IMR-90 (cell line): Measurements from ENCODE around the gene TBCD. TPM values are rescaled to one million over a fixed set of nuclear protein-coding genes. Genes with fewer than 3 reads are reported as not detected.
A peak's percentile ranks its signal among the peaks of the same experiment; 100 is the strongest.

ENCODE experiments used
- ATAC-seq: fragments of 200-7000 bp; cut with Tn5 transposase; 2 replicates; pipeline ENCODE4 v1.9.1; 2020; ENCODE audit warnings: low read depth, mild to moderate bottlenecking, moderate library complexity
- BruUV-seq: library from RNA; stranded (reverse); fragments of 400-500 nt; replicated peaks from 2 replicates; lab custom pipeline; 2021; lab: Mats Ljungman, UMichigan
- CTCF ChIA-PET: fragments of 300-600 bp; formaldehyde crosslinking; extraction: SDS; loops from one replicate; lab custom pipeline; 2021; ENCODE audit warnings: antibody characterized with exemption; lab: Yijun Ruan, JAX
- POLR2A ChIA-PET: fragments of 300-600 bp; sonication (Branson Sonifier 250); formaldehyde crosslinking; loops from one replicate; lab custom pipeline; 2022; ENCODE audit warnings: antibody characterized with exemption; ENCODE audit not compliant: unreplicated experiment; lab: Charles Lee
- DNase-seq: peaks from one replicate; pipeline ENCODE4 v3.0.0; 2013
- H2AFZ ChIP-seq: replicated peaks from 2 replicates; pipeline ENCODE3; 2013; ENCODE audit warnings: low read length, mild to moderate bottlenecking; ENCODE audit not compliant: poor library complexity
- H2AK5ac ChIP-seq: 2 replicates; pipeline ENCODE4 v1.6.1; 2013; ENCODE audit warnings: low read depth, low read length, inconsistent platforms
- H2AK9ac ChIP-seq: replicated peaks from 2 replicates; pipeline ENCODE3; 2013; ENCODE audit warnings: mild to moderate bottlenecking, low read depth, low read length, moderate library complexity; ENCODE audit not compliant: poor library complexity
- H2BK120ac ChIP-seq: 2 replicates; pipeline ENCODE4 v1.6.1; 2013; ENCODE audit warnings: low read depth, low read length, inconsistent platforms
- H2BK15ac ChIP-seq: 3 replicates; pipeline ENCODE4 v1.6.1; 2013; ENCODE audit warnings: low read depth, low read length, inconsistent platforms
- H2BK20ac ChIP-seq: 2 replicates; pipeline ENCODE4 v1.6.1; 2013; ENCODE audit warnings: low read depth, mild to moderate bottlenecking, inconsistent platforms, low read length, moderate library complexity
- H2BK5ac ChIP-seq: 2 replicates; pipeline ENCODE4 v1.6.1; 2013; ENCODE audit warnings: mild to moderate bottlenecking, low read depth, low read length, inconsistent platforms; ENCODE audit not compliant: poor library complexity, severe bottlenecking
- H3K14ac ChIP-seq: replicated peaks from 2 replicates; pipeline ENCODE4 v1.6.1; 2013; ENCODE audit warnings: low read depth, low read length, inconsistent platforms
- H3K18ac ChIP-seq: 2 replicates; pipeline ENCODE4 v1.6.1; 2013; ENCODE audit warnings: low read depth, low read length, control low read depth
- H3K23ac ChIP-seq: 2 replicates; pipeline ENCODE4 v1.6.1; 2013; ENCODE audit warnings: low read depth, low read length, inconsistent platforms
- H3K27ac ChIP-seq: 2 replicates; pipeline ENCODE4 v1.5.1; 2013; ENCODE audit warnings: mild to moderate bottlenecking, control low read depth, low read length; ENCODE audit not compliant: insufficient read depth
- H3K27me3 ChIP-seq: 2 replicates; pipeline ENCODE4 v1.6.1; 2013; ENCODE audit warnings: low read length; ENCODE audit not compliant: control insufficient read depth, insufficient read depth
- H3K36me3 ChIP-seq: 2 replicates; pipeline ENCODE4 v1.6.1; 2013; ENCODE audit warnings: low read length, mixed read lengths; ENCODE audit not compliant: control insufficient read depth, insufficient read depth
- H3K4ac ChIP-seq: 2 replicates; pipeline ENCODE4 v1.6.1; 2013; ENCODE audit warnings: low read depth, low read length, inconsistent platforms
- H3K4me1 ChIP-seq: 2 replicates; pipeline ENCODE4 v1.6.1; 2013; ENCODE audit warnings: low read length, mixed read lengths; ENCODE audit not compliant: control insufficient read depth, insufficient read depth
- H3K4me2 ChIP-seq: 2 replicates; pipeline ENCODE4 v1.6.1; 2013; ENCODE audit warnings: low read depth, mild to moderate bottlenecking, control low read depth, low read length, moderate library complexity
- H3K4me3 ChIP-seq: 2 replicates; pipeline ENCODE4 v1.5.1; 2013; ENCODE audit warnings: low read depth, mild to moderate bottlenecking, control low read depth, low read length, moderate library complexity; ENCODE audit not compliant: insufficient read depth
- H3K56ac ChIP-seq: 2 replicates; pipeline ENCODE4 v1.6.1; 2013; ENCODE audit warnings: low read length, inconsistent platforms; ENCODE audit not compliant: insufficient read depth; ENCODE audit errors: extremely low read depth
- H3K79me1 ChIP-seq, 2 experiments: 2 replicates each; pipeline ENCODE4 v1.6.1; 2013; ENCODE audit warnings: low read length in 2 of 2, inconsistent platforms in 1 of 2, low read depth in 1 of 2
- H3K9ac ChIP-seq: 2 replicates; pipeline ENCODE4 v1.6.1; 2013; ENCODE audit warnings: low read depth, low read length, control low read depth
- H3K9me1 ChIP-seq: 2 replicates; pipeline ENCODE4 v1.6.1; 2013; ENCODE audit warnings: low read length, inconsistent platforms; ENCODE audit not compliant: insufficient read depth
- H3K9me3 ChIP-seq: 2 replicates; pipeline ENCODE4 v1.6.1; 2013; ENCODE audit warnings: low read length; ENCODE audit not compliant: control insufficient read depth, insufficient read depth
- H4K20me1 ChIP-seq: 2 replicates; pipeline ENCODE4 v1.6.1; 2013; ENCODE audit warnings: low read length, inconsistent platforms; ENCODE audit not compliant: insufficient read depth
- H4K5ac ChIP-seq: 2 replicates; pipeline ENCODE4 v1.6.1; 2013; ENCODE audit warnings: mild to moderate bottlenecking, low read depth, low read length, control low read depth
- H4K8ac ChIP-seq, 2 experiments: 2 replicates each; pipeline ENCODE4 v1.6.1; 2013; ENCODE audit warnings: low read depth in 2 of 2, low read length in 2 of 2, control low read depth in 1 of 2, inconsistent platforms in 1 of 2
- H4K91ac ChIP-seq: 2 replicates; pipeline ENCODE4 v1.6.1; 2013; ENCODE audit warnings: low read depth, low read length, inconsistent platforms; ENCODE audit not compliant: insufficient read depth
- CEBPB ChIP-seq: IDR thresholded peaks from 2 replicates; pipeline ENCODE4 v1.6.1; 2012; ENCODE audit warnings: low read depth, low read length, improper control_type of control experiment
- CHD1 ChIP-seq: IDR thresholded peaks from 2 replicates; pipeline ENCODE4 v1.6.1; 2012; ENCODE audit warnings: low read depth, low read length, improper control_type of control experiment
- POLR2A ChIP-seq: IDR thresholded peaks from 2 replicates; pipeline ENCODE4 v1.6.1; 2012; ENCODE audit warnings: mild to moderate bottlenecking, low read depth, low read length
- RCOR1 ChIP-seq: IDR thresholded peaks from 2 replicates; pipeline ENCODE4 v1.6.1; 2012; ENCODE audit warnings: mild to moderate bottlenecking, low read length, improper control_type of control experiment; ENCODE audit not compliant: insufficient replicate concordance
- WGBS, 2 experiments: methylation state at CpG; one replicate each; pipeline versions ENCODE4 v1.1.5 to v1.1.7; 2013; ENCODE audit warnings: missing lambda C conversion rate in 2 of 2; ENCODE audit not compliant: insufficient read length in 1 of 2; ENCODE audit errors: extremely low coverage in 2 of 2; 5-methylcytosine and 5-hydroxymethylcytosine counted together
- dilution Hi-C: fragments of 300-500 bp; cut with HindIII; formaldehyde crosslinking; loops from one replicate; pipeline ENCODE4 v1.14.3; 2018; ENCODE audit warnings: low sequenced_read_pairs; ENCODE audit not compliant: unreplicated experiment
- in situ Hi-C: fragments of 300-500 bp; cut with MboI; formaldehyde crosslinking; loops from 3 replicates; pipeline ENCODE4 v1.14.3; 2019; ENCODE audit warnings: low sequenced_read_pairs, inconsistent platforms, mixed read lengths
- intact Hi-C: fragments of 100-400 bp; cut with micrococcal nuclease; formaldehyde crosslinking; loops from 2 replicates; pipeline ENCODE4 v1.10.0; 2022
- polyA plus RNA-seq, 3 experiments: library from polyadenylated mRNA; depleted of rRNA; stranded (reverse); fragments of >200 nt; gene quantifications; 2 replicates each; pipeline ENCODE4 v1.2.3, GENCODE V29; 2012; ENCODE audit warnings: low replicate concordance in 1 of 3
- total RNA-seq: library from RNA; depleted of rRNA; stranded (reverse); fragments of >200 nt; gene quantifications from 2 replicates; pipeline ENCODE4 v1.2.3, GENCODE V29; 2012
- TF ChIP-seq, protein P1 (sequence below): fragments of 150-350 bp; IDR thresholded peaks from 2 replicates; pipeline ENCODE4 v1.6.1; 2017; ENCODE audit warnings: mild to moderate bottlenecking, antibody characterized with exemption, low read length, low read depth

TBCD gene
- total and polyA plus RNA-seq, 2 of the 4 experiments (the other 2 are of a cell fraction) = 21.9 to 54.5 TPM

DNA sequence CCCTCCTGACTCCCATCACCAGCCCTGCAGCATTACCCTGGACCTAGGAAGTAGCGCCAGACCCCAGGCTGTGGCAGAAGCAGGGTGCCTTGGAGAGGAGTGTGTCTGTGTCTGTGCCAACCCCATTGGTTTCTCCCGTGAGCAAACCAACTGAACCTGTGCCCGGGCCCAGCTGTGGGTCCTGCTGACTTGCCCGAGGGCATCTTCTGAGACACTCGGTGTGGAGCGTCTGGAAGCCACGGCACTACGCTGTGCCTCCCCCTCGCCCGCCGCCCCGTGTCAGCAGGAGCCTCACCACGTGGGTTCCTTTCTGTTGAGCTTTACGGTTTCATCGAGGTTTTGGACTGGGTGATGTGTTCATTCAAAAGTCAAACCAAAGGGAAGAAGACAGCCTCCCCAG, 60.2 kb downstream of the TBCD start:
- dilution Hi-C loops = no loop called here
- Histone ChIP-seq H2BK120ac (no peak overlapping the region), H2AK9ac (peak overlapping the region; percentile 58), H3K36me3 (peaks cover 24% of the 10 kb centered on the region), H3K4me2 (no peak overlapping the region), H4K91ac (no peak overlapping the region), H3K27me3 (no peaks in the 10 kb centered on the region), H3K27ac (no peak overlapping the region), H2BK5ac (no peak overlapping the region), H4K20me1 (no peaks in the 10 kb centered on the region; the same call in 1 of the 2 replicates), H3K14ac (no peak overlapping the region), H3K23ac (no peak overlapping the region), H2BK15ac (no peak overlapping the region), H2AFZ (no peak overlapping the region), H4K5ac (no peak overlapping the region), H3K56ac (no peak overlapping the region), H3K9me1 (0 out of 2 replicates have a peak, but pooled peaks cover 2% of the 10 kb centered on the region), H3K79me1 (no peaks in the 10 kb centered on the region; a peak in 1 of 4 replicates), H3K4ac (no peak overlapping the region), H3K4me3 (no peak overlapping the region), H2AK5ac (no peak overlapping the region), H2BK20ac (no peak overlapping the region), H3K9me3 (no peaks in the 10 kb centered on the region), H4K8ac (no peak overlapping the region), H3K4me1 (no peaks in the 10 kb centered on the region), H3K9ac (no peak overlapping the region), H3K18ac (no peak overlapping the region)
- no peak for TF ChIP-seq RCOR1
- TF ChIP-seq CHD1 = no peak
- TF ChIP-seq CEBPB = no peak
- TF ChIP-seq POLR2A = no peak
- TF ChIP-seq, protein P1, sequence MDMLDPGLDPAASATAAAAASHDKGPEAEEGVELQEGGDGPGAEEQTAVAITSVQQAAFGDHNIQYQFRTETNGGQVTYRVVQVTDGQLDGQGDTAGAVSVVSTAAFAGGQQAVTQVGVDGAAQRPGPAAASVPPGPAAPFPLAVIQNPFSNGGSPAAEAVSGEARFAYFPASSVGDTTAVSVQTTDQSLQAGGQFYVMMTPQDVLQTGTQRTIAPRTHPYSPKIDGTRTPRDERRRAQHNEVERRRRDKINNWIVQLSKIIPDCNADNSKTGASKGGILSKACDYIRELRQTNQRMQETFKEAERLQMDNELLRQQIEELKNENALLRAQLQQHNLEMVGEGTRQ = no peak
- intact Hi-C loops = no loop called here
- in situ Hi-C loops = no loop called here
- 89% methylated on average over 4 of the region's 15 CpGs; no CpG with 5 or more reads in 1 of the 2 experiments for WGBS, 2 experiments
- DNase-seq = no peak
- ATAC-seq = no peak
- ChIA-PET CTCF (no interaction called here), POLR2A (no interaction called here)
- no TSS peak for BruUV-seq
